Bronchial epithelial cell (primary cell): ENCODE data around the gene CTXN1. TPM values are rescaled to one million over a fixed set of nuclear protein-coding genes. Genes with fewer than 3 reads are reported as not detected.

Source experiments
- DNase-seq: peaks from one replicate; pipeline ENCODE4 v3.0.0-alpha.2; 2010; ENCODE audit warnings: low read depth
- FAIRE-seq: peaks from 2 replicates; lab custom pipeline; 2011; peaks lifted over from hg19 to GRCh38; lab: Jason Lieb, UNC
- H3K27me3 ChIP-seq: 2 replicates; pipeline ENCODE4 v1.5.1; 2011; ENCODE audit warnings: low read length; ENCODE audit not compliant: control insufficient read depth, insufficient read depth
- H3K36me3 ChIP-seq: 2 replicates; pipeline ENCODE4 v1.5.1; 2011; ENCODE audit warnings: low read length; ENCODE audit not compliant: control insufficient read depth, insufficient read depth
- H3K4me3 ChIP-seq: 2 replicates; pipeline ENCODE4 v1.5.1; 2011; ENCODE audit warnings: mild to moderate bottlenecking, low read depth, low read length, control low read depth
- total RNA-seq: library from RNA; depleted of rRNA; stranded (reverse); fragments of >200 nt; gene quantifications from 2 replicates; pipeline ENCODE4 v1.2.1, GENCODE V29; 2014
- TF ChIP-seq, protein P1 (sequence below): IDR thresholded peaks from 2 replicates; pipeline ENCODE4 v1.5.1; 2011; ENCODE audit warnings: mild to moderate bottlenecking, moderate library complexity, low read length, control low read depth, inconsistent platforms; ENCODE audit not compliant: insufficient read depth, severe bottlenecking

CTXN1 gene
- total RNA-seq, 1 donor from 2014 or later = 0.26 TPM

DNA sequence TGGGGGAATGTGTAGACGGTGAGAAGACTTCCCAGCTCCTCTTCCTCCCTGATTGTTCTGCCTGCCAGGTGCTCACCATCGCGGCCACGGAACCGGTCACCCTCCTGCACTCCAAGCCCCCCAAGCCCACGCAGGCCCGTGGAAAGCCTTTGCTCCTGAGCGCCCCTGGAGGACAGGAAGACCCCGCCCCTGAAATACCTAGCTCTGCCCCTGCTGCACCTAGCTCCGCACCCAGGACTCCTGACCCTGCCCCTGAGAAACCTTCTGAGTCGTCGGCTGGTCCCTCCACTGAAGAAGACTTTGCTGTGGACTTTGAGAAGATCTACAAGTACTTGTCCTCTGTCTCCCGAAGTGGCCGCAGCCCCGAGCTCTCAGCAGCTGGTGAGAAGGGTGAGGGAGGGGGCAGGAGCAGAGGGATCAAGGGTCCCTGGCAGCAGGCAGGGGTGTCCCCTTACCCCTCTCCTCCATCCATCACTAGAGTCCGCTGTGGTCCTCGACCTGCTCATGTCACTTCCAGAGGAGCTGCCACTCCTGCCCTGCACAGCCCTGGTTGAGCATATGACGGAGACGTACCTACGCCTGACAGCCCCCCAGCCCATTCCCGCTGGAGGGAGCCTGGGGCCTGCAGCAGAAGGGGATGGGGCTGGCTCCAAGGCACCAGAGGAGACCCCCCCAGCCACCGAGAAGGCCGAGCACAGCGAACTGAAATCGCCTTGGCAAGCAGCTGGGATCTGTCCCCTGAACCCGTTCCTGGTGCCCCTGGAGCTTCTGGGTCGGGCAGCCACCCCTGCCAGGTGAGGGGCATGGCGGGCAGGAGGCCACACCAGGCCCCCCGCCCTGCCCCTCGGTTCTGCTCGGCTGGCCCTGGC is 3.7 kb downstream of the CTXN1 start:
- Histone ChIP-seq H3K27me3 (no peaks in the 10 kb centered on the region), H3K36me3 (peaks cover 10% of the 10 kb centered on the region), H3K4me3 (no peak overlapping the region)
- DNase-seq (no peak), FAIRE-seq (no peak)
- TF ChIP-seq, protein P1, sequence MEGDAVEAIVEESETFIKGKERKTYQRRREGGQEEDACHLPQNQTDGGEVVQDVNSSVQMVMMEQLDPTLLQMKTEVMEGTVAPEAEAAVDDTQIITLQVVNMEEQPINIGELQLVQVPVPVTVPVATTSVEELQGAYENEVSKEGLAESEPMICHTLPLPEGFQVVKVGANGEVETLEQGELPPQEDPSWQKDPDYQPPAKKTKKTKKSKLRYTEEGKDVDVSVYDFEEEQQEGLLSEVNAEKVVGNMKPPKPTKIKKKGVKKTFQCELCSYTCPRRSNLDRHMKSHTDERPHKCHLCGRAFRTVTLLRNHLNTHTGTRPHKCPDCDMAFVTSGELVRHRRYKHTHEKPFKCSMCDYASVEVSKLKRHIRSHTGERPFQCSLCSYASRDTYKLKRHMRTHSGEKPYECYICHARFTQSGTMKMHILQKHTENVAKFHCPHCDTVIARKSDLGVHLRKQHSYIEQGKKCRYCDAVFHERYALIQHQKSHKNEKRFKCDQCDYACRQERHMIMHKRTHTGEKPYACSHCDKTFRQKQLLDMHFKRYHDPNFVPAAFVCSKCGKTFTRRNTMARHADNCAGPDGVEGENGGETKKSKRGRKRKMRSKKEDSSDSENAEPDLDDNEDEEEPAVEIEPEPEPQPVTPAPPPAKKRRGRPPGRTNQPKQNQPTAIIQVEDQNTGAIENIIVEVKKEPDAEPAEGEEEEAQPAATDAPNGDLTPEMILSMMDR = no peak

DNA sequence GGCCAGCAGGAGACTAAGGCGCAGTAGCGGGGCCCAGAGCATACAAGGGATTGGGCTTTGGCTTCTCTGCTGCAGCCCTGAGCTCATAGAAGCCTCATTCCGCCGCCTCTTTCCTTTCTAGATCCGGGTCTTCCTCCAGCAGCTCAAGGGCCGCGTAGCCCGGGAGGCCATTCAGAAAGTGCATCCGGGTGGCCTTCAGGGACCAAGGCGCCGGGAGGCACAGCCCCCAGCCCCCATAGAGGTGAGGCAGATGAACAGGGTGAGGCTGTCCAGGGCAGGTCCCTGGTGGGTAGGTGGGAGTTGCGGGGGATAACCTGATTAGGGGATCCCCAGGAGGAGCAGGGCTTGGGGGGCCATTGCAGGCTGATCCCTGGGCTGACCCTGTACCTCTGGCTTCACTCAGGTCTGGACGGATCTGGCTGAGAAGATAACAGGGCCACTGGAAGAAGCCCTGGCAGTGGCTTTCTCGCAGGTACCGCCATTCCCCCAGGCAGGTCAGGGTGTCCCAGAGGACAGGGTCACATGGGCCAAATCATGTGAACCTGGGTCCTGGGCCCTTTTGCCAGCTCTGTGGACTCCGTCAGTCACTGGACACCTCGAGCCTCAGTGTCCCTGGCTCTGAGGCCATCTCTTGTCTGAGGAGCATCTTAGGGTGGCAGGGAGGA is 4.5 kb downstream of the CTXN1 start:
- no peaks in the 10 kb centered on the region for H3K27me3 ChIP-seq
- no peak for FAIRE-seq
- DNase-seq = no peak
- TF ChIP-seq, protein P1 = no peak
- H3K4me3 ChIP-seq = peak overlapping the region; percentile 40
- H3K36me3 ChIP-seq = peaks cover 6% of the 10 kb centered on the region

DNA sequence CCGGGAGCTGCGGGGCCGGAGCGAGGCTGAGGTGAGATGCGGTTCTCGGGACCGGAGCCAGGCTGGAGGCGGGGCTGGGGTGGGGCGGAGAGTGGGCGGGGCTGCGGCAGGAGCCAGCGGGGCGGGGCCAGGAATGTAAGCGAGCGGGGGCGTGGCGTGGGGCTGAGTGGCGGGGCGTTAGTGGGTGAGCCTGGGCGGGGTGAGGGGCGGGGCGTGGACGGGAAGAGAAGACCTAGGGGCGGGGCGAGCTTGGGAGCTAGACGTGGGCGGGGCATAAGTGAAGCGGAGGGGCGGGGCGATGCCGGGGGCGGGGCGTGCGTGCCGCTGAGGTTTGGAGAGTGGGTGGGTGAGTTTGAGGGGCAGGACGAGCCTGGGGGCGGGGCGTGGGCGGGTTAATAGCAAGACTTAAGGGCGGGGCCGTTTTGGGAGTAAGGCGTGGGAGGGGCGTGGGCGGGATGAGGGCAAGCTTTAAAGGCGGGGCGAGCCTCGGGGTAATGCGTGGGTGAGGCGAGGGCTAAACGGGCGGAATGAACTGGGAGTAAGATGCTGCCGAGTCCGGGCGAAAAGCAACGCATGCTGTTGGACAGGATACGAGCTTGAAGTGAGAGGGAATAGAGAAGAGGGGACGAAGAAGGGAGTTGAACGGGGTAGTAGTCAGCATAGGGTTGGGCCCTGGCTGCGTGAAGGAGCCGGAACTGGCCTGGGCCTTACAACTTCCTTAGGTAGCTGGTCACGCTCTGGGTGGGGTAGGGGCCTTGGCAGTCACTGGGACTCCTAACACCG is 5.2 kb downstream of the CTXN1 start:
- H3K36me3 ChIP-seq = peaks cover 6% of the 10 kb centered on the region
- peak overlapping the region; percentile 77 for H3K4me3 ChIP-seq
- H3K27me3 ChIP-seq = peaks cover 2% of the 10 kb centered on the region
- FAIRE-seq (peak; percentile 98), DNase-seq (peak; percentile 76)
- TF ChIP-seq, protein P1 = no peak

DNA sequence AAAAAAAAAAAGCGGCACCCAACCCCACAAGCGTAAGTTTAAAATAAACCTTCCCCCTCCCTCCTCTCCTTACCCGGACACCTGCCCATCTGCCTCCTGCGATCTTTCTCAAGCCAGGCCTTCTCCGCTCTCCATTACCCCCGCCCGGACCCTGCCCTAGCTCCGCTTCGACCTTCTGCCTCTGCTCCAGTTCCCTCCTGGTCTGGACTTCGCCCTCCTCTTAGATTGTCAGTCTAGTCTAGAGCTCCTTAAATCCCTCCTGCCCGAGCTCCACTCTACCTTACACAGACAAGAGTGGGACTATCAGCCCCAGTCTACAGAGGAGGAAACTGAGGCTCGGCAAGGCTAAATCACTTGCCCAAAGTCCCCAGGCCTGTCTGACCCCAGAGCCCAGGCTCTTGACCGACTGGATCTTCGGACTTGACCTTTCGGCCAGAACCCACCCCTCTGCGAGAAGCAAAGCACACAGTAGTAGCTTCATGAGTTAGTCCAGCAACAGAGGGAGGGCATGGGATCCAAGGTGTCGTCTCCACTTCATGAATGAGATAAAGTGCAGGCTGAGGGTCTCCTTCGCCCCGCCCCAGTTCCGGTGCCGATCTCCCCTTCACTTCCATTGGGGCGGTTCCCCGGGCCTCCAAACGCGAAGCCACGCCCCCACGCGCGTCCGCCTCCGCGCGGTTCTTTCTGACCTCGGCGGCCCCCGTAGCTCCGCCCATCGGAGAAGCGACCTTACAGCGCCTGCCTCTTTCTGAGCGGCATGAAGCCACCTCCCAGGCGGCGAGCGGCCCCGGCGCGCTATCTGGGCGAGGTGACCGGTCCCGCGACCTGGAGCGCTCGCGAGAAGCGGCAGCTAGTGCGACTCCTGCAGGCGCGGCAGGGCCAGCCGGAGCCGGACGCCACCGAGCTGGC is 6.1 kb downstream of the CTXN1 start, which contains the start of gene SNAPC2:
Gene SNAPC2 (plus strand): TSS at position 729 of the 909 bp plus-strand sequence. CDS start 29 bp downstream, at position 758.
- peaks cover 2% of the 10 kb centered on the region for H3K27me3 ChIP-seq
- FAIRE-seq (no peak), DNase-seq (peak; percentile 75)
- TF ChIP-seq, protein P1 = no peak
- H3K4me3 ChIP-seq = peak within 1 kb of the TSS; percentile 77
- peaks cover 6% of the 10 kb centered on the region for H3K36me3 ChIP-seq
